ENCODE measurements around the gene HEBP2. TPM values are rescaled to one million over a fixed set of nuclear protein-coding genes. Genes with fewer than 3 reads are reported as not detected.

Gene HEBP2
- total and polyA plus RNA-seq, 2 of the 13 experiments (the other 11 are each of a cell fraction or from before 2014, with no cell fraction given): 16.0 to 72.8 TPM

DNA sequence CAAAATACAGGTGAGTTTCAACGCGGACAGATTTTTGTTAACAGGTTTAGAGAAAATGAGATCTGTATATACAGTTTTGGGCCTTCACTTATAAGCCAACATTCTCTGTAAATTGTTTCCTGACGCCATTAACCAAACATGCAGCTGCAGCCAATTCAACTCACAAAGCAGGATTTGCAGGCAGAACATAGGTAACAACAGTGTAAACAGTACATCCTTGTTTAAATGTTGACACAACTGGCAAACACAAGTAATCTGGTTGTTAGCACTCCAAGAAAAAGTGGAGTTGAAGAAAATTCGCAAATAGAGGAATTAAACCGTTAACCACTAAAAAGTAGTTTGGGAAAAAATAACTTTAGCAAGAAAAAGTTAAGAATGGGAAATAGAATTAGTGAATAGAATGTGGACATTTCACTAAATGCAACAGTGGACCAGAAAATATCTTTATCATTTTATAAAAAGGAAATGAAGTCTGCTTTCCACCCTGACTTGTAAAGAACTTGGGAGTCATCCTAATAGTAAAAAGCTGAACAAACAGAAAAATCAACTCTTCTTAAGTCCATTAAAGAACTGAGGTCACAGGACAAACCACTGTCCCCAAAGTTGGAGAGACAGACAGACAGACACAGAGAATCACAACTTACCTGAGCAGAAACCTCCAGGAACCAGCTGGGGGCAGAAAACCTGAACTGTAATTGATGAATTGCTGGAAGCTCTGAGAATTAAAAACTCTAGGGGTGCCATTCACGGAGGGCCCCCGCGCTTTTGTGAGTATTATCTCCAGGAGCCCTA, 16.2 kb upstream of the HEBP2 start (continued):
- TF ChIP-seq, protein P1, sequence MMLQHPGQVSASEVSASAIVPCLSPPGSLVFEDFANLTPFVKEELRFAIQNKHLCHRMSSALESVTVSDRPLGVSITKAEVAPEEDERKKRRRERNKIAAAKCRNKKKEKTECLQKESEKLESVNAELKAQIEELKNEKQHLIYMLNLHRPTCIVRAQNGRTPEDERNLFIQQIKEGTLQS (CRISPR knock-in tag; IDR thresholded peaks at IDR 0.05): no peak
- TF ChIP-seq, protein P2, sequence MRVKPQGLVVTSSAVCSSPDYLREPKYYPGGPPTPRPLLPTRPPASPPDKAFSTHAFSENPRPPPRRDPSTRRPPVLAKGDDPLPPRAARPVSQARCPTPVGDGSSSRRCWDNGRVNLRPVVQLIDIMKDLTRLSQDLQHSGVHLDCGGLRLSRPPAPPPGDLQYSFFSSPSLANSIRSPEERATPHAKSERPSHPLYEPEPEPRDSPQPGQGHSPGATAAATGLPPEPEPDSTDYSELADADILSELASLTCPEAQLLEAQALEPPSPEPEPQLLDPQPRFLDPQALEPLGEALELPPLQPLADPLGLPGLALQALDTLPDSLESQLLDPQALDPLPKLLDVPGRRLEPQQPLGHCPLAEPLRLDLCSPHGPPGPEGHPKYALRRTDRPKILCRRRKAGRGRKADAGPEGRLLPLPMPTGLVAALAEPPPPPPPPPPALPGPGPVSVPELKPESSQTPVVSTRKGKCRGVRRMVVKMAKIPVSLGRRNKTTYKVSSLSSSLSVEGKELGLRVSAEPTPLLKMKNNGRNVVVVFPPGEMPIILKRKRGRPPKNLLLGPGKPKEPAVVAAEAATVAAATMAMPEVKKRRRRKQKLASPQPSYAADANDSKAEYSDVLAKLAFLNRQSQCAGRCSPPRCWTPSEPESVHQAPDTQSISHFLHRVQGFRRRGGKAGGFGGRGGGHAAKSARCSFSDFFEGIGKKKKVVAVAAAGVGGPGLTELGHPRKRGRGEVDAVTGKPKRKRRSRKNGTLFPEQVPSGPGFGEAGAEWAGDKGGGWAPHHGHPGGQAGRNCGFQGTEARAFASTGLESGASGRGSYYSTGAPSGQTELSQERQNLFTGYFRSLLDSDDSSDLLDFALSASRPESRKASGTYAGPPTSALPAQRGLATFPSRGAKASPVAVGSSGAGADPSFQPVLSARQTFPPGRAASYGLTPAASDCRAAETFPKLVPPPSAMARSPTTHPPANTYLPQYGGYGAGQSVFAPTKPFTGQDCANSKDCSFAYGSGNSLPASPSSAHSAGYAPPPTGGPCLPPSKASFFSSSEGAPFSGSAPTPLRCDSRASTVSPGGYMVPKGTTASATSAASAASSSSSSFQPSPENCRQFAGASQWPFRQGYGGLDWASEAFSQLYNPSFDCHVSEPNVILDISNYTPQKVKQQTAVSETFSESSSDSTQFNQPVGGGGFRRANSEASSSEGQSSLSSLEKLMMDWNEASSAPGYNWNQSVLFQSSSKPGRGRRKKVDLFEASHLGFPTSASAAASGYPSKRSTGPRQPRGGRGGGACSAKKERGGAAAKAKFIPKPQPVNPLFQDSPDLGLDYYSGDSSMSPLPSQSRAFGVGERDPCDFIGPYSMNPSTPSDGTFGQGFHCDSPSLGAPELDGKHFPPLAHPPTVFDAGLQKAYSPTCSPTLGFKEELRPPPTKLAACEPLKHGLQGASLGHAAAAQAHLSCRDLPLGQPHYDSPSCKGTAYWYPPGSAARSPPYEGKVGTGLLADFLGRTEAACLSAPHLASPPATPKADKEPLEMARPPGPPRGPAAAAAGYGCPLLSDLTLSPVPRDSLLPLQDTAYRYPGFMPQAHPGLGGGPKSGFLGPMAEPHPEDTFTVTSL (CRISPR knock-in tag; IDR thresholded peaks at IDR 0.05; ENCODE audit: borderline replicate concordance): peak; percentile 91
- TF ChIP-seq NCOA1 (CRISPR knock-in tag; IDR thresholded peaks at IDR 0.05) (no peak), GATA4 (IDR thresholded peaks at IDR 0.05; ENCODE audit: borderline replicate concordance, low read depth) (no peak), THAP11 (CRISPR knock-in tag; IDR thresholded peaks at IDR 0.05) (peak; percentile 33; the same call in 1 of the 2 replicates), NR3C1 (CRISPR knock-in tag; IDR thresholded peaks at IDR 0.05) (no peak), MED13 (CRISPR knock-in tag; IDR thresholded peaks at IDR 0.05) (no peak), JUN (CRISPR knock-in tag; IDR thresholded peaks at IDR 0.05) (no peak), NFKBIZ (CRISPR knock-in tag; IDR thresholded peaks at IDR 0.05) (no peak), SKI (IDR thresholded peaks at IDR 0.05; ENCODE audit: partially characterized antibody) (peak; percentile 16), KLF16 (CRISPR knock-in tag; IDR thresholded peaks at IDR 0.05) (0 out of 4 replicates have a peak, but pooled peaks of 1 of the 2 experiments have one; percentile 38)
- TF ChIP-seq, protein P3, sequence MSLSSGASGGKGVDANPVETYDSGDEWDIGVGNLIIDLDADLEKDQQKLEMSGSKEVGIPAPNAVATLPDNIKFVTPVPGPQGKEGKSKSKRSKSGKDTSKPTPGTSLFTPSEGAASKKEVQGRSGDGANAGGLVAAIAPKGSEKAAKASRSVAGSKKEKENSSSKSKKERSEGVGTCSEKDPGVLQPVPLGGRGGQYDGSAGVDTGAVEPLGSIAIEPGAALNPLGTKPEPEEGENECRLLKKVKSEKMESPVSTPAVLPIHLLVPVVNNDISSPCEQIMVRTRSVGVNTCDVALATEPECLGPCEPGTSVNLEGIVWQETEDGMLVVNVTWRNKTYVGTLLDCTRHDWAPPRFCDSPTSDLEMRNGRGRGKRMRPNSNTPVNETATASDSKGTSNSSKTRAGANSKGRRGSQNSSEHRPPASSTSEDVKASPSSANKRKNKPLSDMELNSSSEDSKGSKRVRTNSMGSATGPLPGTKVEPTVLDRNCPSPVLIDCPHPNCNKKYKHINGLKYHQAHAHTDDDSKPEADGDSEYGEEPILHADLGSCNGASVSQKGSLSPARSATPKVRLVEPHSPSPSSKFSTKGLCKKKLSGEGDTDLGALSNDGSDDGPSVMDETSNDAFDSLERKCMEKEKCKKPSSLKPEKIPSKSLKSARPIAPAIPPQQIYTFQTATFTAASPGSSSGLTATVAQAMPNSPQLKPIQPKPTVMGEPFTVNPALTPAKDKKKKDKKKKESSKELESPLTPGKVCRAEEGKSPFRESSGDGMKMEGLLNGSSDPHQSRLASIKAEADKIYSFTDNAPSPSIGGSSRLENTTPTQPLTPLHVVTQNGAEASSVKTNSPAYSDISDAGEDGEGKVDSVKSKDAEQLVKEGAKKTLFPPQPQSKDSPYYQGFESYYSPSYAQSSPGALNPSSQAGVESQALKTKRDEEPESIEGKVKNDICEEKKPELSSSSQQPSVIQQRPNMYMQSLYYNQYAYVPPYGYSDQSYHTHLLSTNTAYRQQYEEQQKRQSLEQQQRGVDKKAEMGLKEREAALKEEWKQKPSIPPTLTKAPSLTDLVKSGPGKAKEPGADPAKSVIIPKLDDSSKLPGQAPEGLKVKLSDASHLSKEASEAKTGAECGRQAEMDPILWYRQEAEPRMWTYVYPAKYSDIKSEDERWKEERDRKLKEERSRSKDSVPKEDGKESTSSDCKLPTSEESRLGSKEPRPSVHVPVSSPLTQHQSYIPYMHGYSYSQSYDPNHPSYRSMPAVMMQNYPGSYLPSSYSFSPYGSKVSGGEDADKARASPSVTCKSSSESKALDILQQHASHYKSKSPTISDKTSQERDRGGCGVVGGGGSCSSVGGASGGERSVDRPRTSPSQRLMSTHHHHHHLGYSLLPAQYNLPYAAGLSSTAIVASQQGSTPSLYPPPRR (CRISPR knock-in tag; IDR thresholded peaks at IDR 0.05; ENCODE audit: borderline replicate concordance): peak; percentile 72; the same call in 1 of the 2 replicates
- TF ChIP-seq, protein P4, sequence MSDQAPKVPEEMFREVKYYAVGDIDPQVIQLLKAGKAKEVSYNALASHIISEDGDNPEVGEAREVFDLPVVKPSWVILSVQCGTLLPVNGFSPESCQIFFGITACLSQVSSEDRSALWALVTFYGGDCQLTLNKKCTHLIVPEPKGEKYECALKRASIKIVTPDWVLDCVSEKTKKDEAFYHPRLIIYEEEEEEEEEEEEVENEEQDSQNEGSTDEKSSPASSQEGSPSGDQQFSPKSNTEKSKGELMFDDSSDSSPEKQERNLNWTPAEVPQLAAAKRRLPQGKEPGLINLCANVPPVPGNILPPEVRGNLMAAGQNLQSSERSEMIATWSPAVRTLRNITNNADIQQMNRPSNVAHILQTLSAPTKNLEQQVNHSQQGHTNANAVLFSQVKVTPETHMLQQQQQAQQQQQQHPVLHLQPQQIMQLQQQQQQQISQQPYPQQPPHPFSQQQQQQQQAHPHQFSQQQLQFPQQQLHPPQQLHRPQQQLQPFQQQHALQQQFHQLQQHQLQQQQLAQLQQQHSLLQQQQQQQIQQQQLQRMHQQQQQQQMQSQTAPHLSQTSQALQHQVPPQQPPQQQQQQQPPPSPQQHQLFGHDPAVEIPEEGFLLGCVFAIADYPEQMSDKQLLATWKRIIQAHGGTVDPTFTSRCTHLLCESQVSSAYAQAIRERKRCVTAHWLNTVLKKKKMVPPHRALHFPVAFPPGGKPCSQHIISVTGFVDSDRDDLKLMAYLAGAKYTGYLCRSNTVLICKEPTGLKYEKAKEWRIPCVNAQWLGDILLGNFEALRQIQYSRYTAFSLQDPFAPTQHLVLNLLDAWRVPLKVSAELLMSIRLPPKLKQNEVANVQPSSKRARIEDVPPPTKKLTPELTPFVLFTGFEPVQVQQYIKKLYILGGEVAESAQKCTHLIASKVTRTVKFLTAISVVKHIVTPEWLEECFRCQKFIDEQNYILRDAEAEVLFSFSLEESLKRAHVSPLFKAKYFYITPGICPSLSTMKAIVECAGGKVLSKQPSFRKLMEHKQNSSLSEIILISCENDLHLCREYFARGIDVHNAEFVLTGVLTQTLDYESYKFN (CRISPR knock-in tag; conservative IDR thresholded peaks at IDR 0.05): peak; percentile 72
